NB4 (cell line): ENCODE measurements around the gene INSYN1.
"Not testable (repeated sequence)": the region's sequence is repeated elsewhere in the genome, so short reads cannot be mapped to it uniquely, and the experiment has no call there.

Experiments used
- CTCF ChIP-seq: IDR thresholded peaks from one replicate; pipeline ENCODE4 v1.5.1; 2012; ENCODE audit warnings: low read depth, low read length
- MYC ChIP-seq: IDR thresholded peaks from 2 replicates; pipeline ENCODE4 v1.6.1; 2011; ENCODE audit warnings: low read depth, low read length
- POLR2A ChIP-seq: IDR thresholded peaks from 2 replicates; pipeline ENCODE4 v1.6.1; 2011; ENCODE audit warnings: mild to moderate bottlenecking; ENCODE audit not compliant: insufficient read length; ENCODE audit errors: extremely low read depth

DNA sequence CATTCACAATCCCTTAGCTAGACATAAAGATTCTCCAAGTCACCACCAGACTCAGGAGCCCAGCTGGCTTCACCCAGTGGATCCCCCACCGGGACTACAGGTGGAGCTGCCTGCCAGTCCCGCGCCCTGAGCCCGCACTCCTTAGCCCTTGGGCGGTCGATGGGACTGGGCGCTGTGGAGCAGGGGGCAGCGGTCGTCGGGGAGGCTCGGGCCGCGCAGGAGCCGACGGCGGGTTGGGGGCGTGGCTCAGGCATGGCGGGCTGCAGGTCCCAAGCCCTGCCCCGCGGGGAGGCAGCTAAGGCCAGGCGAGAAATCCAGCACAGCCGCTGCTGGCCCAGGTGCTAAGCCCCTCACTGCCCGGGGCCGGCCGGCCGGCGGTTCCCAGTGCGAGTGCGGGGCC lies 21.1 kb downstream of the INSYN1 start:
- not testable (repeated sequence) for TF ChIP-seq CTCF, POLR2A, MYC
